CD4-positive, alpha-beta T cell treated with Interleukin-21 for 1 hour (primary cell): ENCODE results near the gene RNH1.

ENCODE experiments used
- DNase-seq: peaks from one replicate; pipeline ENCODE4 v3.0.0-alpha.2; 2020

RNH1 gene

DNA sequence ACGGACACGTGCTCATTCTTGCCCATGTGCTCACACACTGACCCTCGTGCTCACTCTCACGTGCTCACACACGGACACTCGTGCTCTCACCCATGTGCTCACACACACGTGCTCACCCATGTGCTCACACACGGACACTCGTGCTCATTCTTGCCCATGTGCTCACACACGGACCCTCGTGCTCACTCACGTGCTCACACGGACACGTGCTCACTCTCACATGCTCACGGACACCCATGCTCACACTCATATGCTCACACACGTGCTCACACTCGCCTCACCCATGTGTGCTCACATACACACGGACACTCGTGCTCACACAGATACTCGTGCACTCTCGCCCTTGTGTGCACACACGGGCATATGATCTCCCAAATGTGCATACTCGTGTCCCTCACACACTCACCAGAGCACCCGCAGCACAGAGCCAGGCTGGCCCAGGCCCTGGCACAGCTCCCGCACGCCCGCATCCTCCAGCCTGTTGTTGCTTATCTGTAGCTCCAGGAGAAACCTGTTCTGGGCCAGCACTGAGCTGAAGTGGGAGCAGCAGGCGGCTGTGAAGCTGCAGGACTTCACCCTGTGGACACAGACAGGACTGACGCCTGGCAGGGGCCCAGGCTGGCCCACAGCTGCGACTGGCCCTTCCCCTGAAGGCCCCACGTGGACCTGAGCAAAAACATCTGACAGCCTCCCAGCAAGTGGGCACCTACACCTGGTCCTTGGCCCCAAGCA lies 9.3 kb downstream of the RNH1 start:
- DNase-seq: no peak

DNA sequence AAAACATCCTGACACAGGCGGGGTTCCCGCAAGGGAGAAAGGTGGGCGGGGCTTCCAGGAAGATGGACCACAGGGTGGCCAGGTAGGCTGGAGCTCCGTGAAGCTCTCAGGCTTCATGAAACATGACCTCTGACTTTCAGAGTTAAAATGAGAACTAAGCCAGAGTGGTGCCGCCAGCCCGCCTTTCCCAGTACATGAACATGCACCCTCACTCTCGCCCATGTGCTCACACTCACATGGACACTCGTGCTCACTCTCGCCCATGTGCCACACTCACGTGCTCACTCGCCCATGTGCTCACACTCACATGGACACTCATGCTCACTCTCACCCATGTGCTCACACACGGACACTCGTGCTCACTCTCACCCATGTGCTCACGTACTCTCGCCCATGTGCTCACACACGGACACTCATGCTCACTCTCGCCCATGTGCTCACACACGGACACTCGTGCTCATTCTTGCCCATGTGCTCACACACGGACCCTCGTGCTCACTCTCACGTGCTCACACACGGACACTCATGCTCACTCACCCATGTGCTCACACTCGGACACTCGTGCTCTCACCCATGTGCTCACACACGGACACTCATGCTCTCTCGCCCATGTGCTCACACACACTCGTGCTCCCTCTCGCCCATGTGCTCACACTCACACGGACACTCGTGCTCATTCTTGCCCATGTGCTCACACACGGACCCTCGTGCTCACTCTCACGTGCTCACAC lies 10.0 kb downstream of the RNH1 start:
- no peak for DNase-seq

DNA sequence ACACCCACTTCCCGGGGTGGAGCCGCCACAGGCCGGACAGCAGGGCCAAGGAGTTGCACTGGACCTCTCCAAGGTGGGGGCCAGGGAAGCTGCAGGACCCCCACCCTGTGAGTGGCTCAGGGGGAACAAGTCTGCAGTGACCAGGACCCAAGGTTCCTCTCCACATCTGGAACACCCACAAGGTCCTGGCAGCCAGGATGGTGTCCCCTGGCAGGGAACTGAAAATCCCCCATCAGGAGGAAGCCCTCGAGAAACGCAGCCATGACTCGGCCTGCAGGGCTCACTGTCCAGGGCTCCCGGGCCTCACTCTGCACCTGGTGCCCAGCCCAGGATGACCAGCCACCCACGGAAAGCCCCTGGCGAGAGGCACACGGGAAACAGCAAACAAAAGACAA lies 11.5 kb downstream of the RNH1 start:
- DNase-seq: no peak

DNA sequence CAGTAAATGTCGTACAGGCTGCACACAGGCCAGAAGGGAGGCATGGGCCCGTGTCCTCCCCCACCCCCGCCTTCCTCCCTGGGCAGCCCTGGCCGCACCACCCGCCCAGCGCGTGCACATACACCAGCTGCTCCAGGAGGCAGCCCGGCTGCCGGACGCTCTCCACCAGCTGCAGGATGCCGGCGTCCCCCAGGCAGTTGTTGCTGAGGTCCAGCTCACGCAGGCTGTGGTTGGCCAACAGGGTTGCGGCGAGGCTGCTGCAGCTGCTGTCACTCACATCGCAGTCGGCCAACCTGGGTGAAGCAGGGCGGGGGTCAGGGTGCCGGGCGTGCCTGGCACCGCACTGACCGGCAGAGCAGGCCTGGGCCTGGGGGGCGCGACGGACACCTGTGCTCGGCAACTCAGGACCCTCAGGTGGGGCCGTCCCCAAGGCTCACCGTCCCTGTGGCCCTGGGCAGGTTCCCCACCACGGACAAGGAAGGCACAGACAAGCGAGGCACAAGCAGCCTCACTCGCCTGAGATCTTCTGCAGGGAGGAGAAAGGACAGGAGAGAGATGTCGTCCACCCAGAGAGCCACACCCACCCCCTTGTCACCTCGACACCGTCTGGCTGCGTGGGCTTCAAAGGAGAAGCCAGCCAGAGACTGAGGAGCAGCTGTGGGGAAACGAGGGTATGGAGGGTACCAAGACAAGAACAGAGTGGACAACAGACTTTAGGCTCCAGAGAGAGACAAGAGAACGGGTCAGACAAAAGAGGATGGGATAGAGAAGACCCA lies 12.1 kb downstream of the RNH1 start:
- no peak for DNase-seq

DNA sequence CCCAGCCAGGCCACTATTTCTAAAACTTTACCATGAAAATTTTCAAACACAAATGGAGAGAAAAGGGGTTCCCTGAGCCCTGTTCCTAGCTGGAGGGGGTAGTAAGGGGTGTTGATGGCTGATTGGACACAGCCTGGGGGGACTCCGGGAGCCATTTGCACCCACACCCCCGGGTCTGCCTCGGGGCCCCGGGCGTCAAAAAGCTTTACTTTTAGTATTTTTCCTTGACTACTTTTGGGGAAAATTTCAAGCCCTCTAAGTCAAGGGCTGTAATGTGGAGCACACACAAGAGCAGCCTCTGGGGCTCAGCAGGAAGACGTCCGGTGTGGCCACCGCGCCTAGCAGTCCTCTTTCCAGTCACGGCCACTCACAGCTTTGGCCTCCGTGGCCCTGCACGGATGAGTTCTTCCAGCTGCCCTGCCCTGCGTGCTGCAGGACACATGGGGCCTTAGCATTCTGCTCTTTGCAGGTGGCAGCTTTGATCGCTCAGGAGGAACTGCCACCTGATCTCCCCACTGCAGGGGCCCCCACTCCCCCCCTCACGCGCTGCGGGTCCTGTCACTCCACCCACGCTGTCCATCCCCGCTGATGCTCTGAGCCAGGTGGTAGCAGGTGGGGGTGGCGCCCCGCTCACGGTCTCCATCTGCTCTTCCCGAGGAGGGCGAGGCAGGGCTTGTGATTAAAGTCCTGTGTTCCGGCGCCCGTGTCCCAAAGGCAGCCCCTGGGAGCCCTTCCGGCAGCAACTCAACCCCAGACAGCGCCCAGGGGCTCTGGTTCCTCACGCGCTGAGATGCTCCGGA lies 14.4 kb downstream of the RNH1 start:
- no peak for DNase-seq

DNA sequence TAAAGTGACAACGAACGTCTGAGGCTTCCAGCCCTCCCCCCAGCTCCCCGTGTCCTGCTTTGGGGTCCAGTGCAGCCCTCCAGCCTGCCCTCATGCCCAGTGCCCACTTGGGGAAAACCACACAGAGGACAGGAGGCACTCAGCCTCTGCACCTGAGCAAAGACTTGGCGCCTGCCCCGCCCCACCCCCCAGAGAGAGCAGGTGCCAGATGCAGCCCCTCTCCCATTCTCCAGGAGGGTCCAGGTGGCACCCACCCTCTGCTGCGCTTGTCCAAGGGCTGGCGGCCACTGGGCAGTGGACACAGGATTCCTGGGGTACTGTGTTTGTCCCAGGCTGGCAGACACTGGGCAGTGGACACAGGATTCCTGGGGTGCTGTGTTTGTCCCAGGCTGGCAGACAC lies 15.7 kb downstream of the RNH1 start:
- no peak for DNase-seq

DNA sequence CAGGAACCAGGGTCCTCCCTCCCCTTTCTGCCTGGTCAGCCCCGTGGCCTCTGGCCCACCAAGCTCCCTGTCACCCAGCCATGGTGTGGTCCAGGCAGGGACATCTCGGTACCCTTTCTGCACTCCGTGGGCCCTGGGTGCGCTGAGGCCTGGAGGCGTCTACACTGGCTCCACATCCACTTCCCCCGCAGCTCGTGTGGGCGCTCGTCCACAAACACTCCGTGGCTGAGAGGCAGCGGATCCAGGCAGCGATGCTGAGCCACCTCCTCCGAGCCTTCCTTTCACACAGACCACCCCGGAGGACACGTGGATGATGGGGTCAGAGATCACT lies 16.1 kb downstream of the RNH1 start:
- no peak for DNase-seq

DNA sequence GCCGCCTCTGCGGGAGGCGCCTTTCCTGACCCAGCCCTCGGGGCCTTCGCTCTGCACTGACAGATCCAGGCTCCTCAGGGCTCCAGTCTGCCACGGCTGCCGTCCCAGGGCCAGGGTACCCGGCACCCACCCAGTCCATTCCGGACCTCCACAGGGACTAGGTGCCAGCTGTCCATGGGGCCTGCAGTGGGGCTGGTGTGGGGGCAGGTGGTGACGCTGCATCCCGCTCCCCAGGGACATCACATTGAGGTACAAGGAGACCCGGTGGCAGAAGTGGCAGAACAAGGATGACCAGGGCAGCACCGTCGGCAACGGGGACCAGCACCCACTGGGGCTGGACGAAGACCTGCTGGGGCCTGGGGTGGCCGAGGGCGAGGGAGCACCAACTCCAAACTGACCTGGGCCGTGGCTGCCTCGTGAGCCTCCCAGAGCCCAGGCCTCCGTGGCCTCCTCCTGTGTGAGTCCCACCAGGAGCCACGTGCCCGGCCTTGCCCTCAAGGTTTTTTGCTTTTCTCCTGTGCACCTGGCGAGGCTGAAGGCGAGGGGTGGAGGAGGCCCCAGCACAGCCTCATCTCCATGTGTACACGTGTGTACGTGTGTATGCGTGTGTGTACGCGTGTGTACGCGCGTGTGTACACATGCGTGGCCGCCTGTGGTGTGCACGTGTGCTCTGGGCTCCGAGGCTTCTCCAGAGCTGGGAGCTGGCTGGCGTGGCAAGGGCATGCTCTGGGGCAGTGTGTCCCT lies 16.7 kb downstream of the RNH1 start:
- DNase-seq: no peak

DNA sequence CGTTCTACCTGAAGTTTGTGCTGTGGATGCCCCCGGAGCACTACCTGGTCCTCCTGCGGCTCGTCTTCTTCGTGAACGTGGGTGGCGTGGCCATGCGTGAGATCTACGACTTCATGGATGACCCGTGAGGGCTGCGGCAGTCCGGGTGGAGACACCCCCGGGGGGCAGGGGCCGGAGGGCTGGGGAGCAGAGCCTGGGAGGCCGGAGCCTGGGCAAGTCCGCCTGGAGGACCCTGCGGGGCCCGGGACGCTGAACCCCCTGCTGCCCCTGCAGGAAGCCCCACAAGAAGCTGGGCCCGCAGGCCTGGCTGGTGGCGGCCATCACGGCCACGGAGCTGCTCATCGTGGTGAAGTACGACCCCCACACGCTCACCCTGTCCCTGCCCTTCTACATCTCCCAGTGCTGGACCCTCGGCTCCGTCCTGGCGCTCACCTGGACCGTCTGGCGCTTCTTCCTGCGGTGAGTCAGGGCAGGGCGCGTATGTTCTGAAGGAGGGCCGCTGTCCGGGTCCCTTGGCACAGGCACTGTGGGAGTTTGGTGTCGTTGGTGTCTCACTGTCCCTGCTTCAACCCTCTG lies 17.3 kb downstream of the RNH1 start:
- DNase-seq: no peak

DNA sequence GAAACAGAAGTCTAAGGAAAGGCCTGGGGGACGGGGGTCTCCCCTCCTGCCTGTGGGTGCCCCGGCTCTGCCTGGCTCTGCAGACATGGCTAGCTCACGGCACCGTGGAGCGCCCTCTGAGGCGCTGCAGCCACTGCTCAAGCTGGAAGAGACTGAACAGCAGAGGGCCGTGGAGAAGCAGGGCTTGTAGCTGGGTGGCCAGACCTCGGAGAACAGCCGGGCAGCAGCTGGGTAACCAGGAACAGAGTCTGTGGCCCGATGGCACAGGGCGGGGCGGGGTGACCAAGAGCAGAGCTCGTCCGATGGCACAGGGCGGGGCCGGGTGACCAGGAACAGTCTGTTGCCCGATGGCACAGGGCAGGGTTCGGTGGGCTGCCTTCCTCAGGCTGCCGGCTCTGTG lies 18.1 kb downstream of the RNH1 start:
- no peak for DNase-seq

DNA sequence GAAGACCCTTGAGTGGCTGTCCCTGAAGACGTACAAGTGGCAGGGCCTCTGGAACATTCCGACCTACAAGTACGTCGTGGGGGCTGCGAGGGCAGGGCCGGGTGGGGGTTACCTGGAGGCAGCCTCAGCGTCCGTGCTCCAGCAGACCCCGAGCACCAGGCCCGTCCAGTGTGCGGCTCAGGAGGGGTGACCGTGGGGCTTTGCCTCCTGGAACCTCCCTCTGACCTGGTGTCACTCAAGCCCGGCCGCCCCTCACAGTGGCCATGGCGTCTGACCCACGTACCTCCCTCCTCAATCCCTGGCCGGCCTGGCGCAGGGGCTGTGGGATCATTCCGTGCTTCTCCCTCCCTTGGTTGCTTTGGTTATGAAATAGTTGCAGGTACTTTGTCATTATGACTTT lies 18.5 kb downstream of the RNH1 start:
- no peak for DNase-seq

DNA sequence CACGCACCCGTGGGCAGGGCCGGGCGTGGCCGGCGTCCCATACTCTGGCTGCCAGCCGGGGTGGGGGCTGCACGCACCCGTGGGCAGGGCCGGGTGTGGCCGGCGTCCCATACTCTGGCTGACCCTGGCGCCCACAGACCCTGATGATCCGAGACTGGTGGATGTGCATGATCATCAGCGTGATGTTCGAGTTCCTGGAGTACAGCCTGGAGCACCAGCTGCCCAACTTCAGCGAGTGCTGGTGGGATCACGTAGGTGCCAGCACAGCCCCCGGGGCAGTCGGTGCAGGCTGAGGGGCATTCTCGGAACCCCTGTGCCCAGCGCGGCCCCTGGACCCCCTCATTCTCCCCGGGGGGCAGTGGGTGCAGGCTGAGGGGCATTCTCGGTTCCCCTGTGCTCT lies 19.0 kb downstream of the RNH1 start:
- DNase-seq: no peak

DNA sequence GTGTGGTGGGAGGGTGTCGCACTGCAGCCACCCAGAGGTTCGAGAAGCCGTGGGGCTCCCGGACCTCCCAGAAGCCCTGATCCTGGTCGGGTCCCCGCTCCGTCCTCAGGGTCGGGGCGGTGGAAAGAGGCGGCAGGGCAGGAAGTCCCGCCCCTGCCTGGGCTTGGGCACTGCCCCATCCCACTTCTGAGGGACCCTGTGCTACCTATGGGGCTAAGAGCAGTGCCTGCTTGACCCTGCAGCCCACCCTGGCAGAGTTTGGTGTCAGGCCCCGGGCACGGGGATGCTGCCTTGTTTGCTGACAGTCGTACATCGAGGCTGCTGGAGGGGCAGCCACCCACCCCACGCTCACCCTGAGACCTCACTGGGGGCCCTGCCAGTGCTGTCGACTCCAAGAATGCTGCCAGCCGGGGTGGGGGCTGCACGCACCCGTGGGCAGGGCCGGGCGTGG lies 19.4 kb downstream of the RNH1 start:
- DNase-seq: no peak

DNA sequence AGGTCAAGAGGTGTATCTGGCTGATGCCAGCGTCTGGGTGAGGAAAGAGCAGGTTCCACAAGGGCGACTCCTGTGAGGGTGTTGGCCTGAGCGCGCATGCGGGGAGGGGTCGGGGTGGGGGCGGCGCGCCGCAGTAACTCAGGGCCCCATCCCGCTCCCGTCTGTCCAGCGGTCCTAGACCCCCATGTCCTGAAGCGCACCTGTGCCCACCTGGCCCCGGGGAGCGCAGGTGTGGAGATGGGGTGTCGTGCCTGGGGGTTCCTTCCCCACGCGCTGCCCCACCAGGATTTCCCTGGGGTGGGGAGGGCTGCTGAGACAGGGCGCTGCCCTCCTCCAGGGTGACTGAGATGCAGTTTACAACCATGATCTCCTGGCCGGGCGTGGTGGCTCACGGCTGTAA lies 20.9 kb downstream of the RNH1 start:
- no peak for DNase-seq

DNA sequence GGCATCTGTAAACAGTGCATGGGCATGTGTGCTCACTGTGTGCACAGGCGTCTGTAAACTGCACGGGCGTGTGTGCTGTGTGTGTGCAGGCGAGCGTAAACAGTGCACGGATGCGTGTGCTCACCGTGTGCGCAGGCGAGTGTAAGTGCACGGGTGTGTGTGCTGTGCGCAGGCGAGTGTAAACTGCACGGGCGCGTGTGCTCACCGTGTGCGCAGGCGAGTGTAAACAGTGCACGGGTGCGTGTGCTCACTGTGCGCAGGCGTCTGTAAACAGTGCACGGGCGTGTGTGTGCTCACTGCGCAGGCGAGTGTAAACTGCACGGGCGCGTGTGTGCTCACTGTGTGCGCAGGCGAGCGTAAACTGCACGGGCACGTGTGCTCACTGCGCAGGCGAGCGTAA lies 22.4 kb downstream of the RNH1 start:
- no peak for DNase-seq

DNA sequence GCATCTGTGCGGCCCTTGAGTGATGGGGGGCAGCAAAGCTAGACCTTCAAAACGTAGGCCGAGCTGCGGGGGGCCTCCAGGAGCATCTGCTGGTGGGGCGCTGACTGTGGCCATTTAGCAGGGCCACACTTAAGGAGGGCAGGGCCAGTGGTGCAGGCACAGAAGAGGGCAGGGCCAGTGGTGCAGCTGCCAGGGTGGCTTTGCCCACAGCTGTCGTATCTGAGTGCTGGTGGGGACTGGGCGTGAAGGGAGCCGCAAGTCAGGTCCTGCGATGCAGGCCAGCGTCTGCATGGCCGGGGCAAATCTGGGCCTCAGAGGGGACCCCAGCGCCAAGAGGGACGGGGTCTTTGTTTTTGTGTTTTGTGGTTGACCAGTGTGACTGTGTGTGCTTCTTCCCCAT lies 27.7 kb downstream of the RNH1 start:
- no peak for DNase-seq

DNA sequence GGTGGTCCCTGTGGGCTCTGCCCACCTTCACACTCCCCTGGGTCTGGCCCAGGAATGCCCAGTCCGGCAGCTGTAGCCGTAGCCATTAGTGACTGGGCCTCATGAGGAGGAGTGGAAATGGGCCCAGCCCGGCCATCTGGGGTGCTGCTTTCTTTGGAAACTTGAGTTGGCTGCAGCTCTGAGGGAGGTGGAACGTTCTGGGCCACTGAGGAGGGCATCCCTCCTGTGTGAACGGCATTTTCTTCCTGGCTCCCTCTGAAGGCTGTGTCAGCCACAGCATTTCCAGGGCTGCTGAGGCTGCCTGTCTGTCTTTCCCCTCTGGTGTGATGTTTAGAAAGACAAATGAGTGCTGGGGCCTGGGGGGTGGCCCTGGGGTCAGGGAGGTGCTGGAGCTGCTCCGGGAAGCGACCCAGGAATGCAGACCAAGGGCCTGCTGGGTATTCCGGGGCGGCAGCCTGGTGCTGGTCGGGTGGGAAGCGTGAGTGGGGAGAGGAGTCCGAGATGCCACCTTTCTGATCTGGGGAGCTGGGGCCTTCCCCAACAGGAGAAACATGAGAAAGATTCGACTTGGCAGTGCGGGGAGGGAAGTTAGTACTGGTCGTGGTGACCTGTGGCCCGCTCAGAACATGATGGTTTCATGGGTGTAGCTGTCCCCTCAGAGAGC lies 29.9 kb downstream of the RNH1 start:
- DNase-seq: no peak

DNA sequence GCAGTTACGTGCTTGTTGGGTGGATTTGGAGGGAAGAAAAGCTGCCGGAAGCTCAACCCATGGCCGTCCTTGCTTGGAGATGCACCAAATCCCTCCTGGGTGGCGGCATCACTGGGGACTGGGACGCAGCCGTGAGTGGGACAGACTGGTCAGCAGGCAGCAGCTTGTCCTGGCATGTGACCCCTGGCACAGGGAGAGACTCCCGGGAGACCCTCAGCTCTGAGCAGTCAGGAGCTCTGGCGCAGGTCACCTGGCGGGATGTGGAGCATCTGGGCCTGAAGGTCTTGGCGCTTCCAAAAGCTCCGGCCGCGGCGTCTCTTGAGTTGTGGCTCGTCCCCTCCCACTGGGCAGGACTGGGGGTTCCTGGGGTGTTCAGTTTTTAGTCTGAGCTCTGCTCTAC lies 30.6 kb downstream of the RNH1 start:
- DNase-seq: no peak

DNA sequence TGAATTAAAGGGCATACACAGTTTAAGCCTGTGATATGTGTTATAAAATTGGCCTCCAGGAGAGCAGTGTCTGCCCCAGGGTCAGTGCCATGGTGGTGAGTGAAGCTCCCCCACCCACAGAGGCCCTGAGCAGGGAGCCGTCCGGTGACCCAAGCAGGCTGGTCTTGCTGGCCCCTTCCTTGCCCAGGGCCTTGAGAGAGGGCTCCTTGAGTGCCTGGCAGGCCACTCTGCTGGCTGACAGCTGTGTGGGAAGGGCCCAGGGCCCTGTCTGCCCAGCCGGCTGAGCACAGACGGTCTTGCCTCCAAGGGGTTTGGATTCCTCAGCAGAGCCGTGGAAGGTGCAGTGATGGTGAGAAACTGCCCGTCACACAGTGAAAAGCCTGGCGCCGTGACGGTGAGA lies 31.1 kb downstream of the RNH1 start:
- DNase-seq: no peak

DNA sequence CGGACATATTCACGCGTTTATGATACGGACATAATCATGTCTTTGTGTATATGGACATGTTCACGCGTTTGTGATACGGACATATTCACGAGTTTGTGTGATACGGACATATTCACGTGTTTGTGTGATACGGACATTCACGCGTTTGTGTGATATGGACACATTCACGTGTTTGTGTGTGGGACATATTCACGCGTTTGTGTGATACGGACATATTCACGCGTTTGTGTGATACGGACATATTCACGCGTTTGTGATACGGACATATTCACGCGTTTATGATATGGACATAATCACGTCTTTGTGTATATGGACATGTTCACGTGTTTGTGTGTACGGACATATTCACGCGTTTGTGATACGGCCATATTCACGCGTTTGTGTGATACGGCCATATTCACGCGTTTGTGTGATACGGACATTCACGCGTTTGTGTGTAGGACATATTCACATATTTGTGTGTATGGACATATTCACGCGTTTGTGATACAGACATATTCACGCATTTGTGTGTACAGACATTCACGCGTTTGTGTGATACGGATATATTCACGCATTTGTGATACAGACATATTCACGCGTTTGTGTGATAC lies 32.0 kb downstream of the RNH1 start:
- DNase-seq: no peak
